Panc1 (cell line): Measurements from ENCODE around the gene LRRC1.

Experiments used
- POLR2AphosphoS5 ChIP-seq: IDR thresholded peaks from 2 replicates; pipeline ENCODE4 v1.6.1; 2012; ENCODE audit warnings: mild to moderate bottlenecking, low read depth, low read length, moderate library complexity
- SIN3A ChIP-seq: IDR thresholded peaks from 2 replicates; pipeline ENCODE4 v1.6.1; 2012; ENCODE audit warnings: low read depth, mild to moderate bottlenecking, low read length, moderate library complexity, borderline replicate concordance; ENCODE audit not compliant: insufficient read depth
- TF ChIP-seq, protein P1 (sequence below): fragments of 450-650 bp; IDR thresholded peaks from 2 replicates; pipeline ENCODE4 v1.5.1; 2017; ENCODE audit warnings: mild to moderate bottlenecking

DNA sequence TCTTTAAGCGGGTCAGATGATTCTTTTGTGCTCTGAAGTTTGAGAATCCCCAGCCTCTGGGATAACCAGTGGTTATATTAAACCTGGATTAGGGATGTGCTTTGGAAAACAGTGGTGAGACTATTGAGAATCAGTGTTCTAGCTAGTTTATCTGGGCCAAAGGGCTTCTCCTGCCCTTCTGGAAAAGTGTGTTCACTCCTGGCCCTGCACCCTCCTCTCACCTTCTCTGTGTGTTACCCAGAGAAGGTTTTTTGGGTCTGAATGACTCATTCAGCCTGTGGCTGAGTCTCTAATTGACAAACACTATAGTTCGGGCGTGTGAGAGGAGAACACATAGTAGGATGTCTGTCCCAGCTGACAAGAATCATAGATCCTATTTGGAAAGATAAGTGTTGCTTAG is 66.7 kb downstream of the LRRC1 start:
- TF ChIP-seq, protein P1, sequence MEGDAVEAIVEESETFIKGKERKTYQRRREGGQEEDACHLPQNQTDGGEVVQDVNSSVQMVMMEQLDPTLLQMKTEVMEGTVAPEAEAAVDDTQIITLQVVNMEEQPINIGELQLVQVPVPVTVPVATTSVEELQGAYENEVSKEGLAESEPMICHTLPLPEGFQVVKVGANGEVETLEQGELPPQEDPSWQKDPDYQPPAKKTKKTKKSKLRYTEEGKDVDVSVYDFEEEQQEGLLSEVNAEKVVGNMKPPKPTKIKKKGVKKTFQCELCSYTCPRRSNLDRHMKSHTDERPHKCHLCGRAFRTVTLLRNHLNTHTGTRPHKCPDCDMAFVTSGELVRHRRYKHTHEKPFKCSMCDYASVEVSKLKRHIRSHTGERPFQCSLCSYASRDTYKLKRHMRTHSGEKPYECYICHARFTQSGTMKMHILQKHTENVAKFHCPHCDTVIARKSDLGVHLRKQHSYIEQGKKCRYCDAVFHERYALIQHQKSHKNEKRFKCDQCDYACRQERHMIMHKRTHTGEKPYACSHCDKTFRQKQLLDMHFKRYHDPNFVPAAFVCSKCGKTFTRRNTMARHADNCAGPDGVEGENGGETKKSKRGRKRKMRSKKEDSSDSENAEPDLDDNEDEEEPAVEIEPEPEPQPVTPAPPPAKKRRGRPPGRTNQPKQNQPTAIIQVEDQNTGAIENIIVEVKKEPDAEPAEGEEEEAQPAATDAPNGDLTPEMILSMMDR = no peak
- TF ChIP-seq POLR2AphosphoS5 = no peak
- no peak for TF ChIP-seq SIN3A
